Measurements from ENCODE around the gene SEC31A. TPM values are rescaled to one million over a fixed set of nuclear protein-coding genes. Genes with fewer than 3 reads are reported as not detected.
A peak's percentile ranks its signal among the peaks of the same experiment; 100 is the strongest.
"Not testable (repeated sequence)": the region's sequence is repeated elsewhere in the genome, so short reads cannot be mapped to it uniquely, and the experiment has no call there.

Gene SEC31A
- total RNA-seq, 1 experiment from 2014 or later = 132 TPM

GRCh38 chr4:82892467-82892802 is 1.5 kb upstream of the SEC31A start:
- no peak for DNase-seq (ENCODE audit: low spot score)

- no peak for DNase-seq (ENCODE audit: low spot score)
These were observed 934 bp upstream of the SEC31A start for GRCh38 chr4:82891707-82892466.

- DNase-seq (ENCODE audit: low spot score) = no peak
These were observed 439 bp downstream of the SEC31A start for GRCh38 chr4:82890528-82890900.

GRCh38 chr4:82889287-82889686 is 1.7 kb downstream of the SEC31A start:
- DNase-seq (ENCODE audit: low spot score) = no peak

GRCh38 chr4:82886147-82886942 is 4.6 kb downstream of the SEC31A start:
- no peak for DNase-seq (ENCODE audit: low spot score)

GRCh38 chr4:82885410-82885809 is 5.5 kb downstream of the SEC31A start:
- DNase-seq (ENCODE audit: low spot score) = no peak

DNA sequence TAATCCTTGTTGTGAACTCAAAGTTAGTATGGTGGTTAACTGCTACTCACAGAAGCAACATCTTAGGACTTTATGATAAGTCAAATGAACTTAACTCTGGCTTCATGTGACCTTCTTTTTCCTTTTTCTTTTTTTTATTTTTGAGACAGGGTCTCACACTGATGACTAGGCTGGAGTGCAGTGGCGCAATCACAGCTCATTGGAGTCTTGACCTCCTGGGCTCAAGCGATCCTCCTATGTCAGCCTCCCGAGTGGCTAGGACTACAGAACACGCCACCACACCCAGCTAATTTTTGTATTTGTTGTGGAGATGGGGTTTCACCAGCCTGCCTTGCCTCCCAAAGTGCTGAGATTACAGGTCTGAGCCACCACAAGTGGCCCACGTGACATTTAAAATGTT is 22.4 kb downstream of the SEC31A start:
- no peak for DNase-seq (ENCODE audit: low spot score)

GRCh38 chr4:82866706-82867385 is 24.1 kb downstream of the SEC31A start:
- DNase-seq (ENCODE audit: low spot score) = no peak

- DNase-seq (ENCODE audit: low spot score) = not testable (repeated sequence)
These were observed 24.9 kb downstream of the SEC31A start for GRCh38 chr4:82866033-82866432.

DNA sequence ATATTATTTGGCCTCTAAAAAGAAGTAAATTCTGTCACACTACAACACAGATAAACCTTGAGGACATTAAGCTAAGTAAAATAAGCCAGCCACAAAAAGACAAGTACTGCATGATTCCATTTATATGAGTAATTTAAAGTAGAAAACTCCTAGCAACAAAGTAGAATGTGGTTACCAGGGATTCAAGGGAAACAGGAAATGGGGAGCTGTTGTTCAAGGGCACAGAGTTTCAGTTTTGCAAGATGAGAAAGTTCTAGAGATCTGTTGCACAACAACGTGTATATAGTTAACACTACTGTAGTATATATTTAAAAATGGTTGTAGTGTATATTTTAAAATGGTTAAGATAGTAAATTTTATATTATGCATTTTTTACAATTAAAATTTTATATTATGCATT is 25.4 kb downstream of the SEC31A start:
- DNase-seq (ENCODE audit: low spot score) = peak; percentile 68

- DNase-seq (ENCODE audit: low spot score) = no peak
These were observed 26.5 kb downstream of the SEC31A start for GRCh38 chr4:82864336-82864979.

DNA sequence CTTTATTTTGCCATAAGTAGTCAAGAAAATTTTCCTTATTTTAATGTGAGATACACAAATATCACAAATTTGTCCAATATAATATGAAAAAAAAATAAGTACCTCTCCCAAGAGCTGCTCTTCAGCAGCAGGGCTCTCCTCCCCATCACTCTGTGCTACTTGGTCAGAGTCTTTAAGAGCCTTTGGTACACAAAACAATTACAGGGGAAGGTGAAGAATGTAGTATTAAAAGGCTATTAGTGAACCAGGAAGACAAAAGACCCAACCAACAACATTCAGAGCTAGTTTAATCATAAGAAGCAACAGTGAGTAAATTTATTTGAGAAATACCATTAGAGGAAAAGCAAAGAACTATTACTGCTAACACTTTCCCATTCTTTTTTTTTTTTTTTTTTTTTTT is 29.4 kb downstream of the SEC31A start:
- no peak for DNase-seq (ENCODE audit: low spot score)

GRCh38 chr4:82860487-82860886 is 30.5 kb downstream of the SEC31A start:
- not testable (repeated sequence) for DNase-seq (ENCODE audit: low spot score)

DNA sequence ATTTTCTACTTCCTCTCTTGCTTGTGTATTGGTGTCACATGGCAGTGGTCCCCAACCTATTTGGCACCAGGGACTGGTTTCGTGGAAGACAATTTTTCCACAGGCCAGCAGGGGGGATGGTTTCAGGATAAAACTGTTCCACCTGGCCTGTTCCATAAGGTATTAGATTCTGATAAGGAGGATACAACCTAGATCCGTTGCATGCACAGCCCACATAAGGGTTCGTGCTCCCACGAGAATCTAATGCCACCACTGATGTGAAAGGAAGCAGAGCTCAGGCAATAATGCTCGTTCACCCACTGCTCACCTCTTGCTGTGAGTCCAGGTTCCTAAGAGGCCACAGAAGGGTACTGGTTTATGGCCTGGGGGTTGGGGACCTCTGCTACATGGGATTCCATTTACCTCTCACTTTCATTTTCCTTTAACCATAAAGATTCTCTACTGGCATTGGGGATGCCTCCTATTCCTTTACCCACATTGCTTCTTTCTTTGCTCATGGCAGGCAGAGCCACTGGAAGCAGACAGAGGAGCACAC is 38.1 kb downstream of the SEC31A start:
- DNase-seq (ENCODE audit: low spot score) = no peak

GRCh38 chr4:82851885-82852750 is 38.8 kb downstream of the SEC31A start:
- DNase-seq (ENCODE audit: low spot score) = peak; percentile 32

GRCh38 chr4:82851318-82851717 is 39.6 kb downstream of the SEC31A start:
- no peak for DNase-seq (ENCODE audit: low spot score)

- no peak for DNase-seq (ENCODE audit: low spot score)
These were observed 40.3 kb downstream of the SEC31A start for GRCh38 chr4:82850684-82851083.

GRCh38 chr4:82848706-82849105 is 42.2 kb downstream of the SEC31A start:
- DNase-seq (ENCODE audit: low spot score) = no peak

GRCh38 chr4:82842593-82842992 is 48.4 kb downstream of the SEC31A start:
- no peak for DNase-seq (ENCODE audit: low spot score)

- DNase-seq (ENCODE audit: low spot score) = peak; percentile 15
These were observed 51.3 kb downstream of the SEC31A start for GRCh38 chr4:82839624-82840023.
